ENCODE results near the gene CNBP. TPM values are rescaled to one million over a fixed set of nuclear protein-coding genes. Genes with fewer than 3 reads are reported as not detected.

CNBP gene
- total and polyA plus RNA-seq, 2 of the 13 experiments (the other 11 are each of a cell fraction or from before 2014, with no cell fraction given), result 282 to 354 TPM

DNA sequence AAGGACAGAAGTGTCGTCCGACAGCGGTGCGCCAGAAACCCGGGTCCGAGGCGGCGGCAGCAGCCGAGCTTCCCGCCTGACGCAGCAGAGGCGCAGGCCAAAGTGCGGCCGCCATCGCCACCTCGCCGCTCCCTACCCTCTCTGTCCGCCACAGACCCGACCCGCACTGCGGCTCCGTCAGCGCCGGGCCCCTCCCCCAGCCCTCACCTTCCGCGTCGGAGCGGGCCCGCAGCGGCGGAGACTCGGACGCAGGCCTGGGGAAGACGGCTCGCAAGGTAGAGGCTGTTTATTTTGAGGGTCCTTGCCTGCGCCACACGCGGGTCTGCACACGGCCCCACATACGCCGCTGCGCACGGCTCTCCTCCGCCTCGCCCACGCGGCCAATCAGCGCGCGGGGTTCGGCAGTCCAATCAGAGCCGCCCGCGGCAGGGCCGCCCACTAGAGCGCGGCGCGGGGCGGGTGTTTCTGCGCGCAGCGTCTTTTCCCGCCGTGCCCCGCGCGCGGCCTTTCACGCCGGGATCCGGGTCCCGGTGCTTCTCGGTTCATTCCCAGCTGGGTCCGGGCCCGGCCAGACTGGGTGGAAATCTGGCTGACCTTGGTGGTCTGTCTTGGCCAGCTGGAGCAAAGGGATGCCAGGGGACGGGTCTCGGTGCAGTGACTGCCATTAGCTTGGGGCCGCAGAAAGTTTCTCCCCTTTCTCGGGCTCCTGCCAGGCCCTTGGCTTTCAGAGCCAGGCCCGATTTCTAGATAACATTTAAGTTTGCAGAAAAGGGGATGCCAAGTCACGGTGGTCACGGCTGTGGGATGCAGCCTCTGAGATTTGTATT, at the start of gene CNBP (continued):
- TF ChIP-seq PAX8 (CRISPR knock-in tag; IDR thresholded peaks at IDR 0.05; ENCODE audit: borderline replicate concordance) (peak; percentile 70; the same call in 1 of the 2 replicates), SRSF4 (IDR thresholded peaks at IDR 0.05; ENCODE audit: low read depth, low read length, poor library complexity, severe bottlenecking) (no peak), JARID2 (CRISPR knock-in tag; IDR thresholded peaks at IDR 0.05; ENCODE audit: insufficient replicate concordance) (no peak), ZNF383 (CRISPR knock-in tag; IDR thresholded peaks at IDR 0.05; ENCODE audit: borderline replicate concordance) (no peak), RARG (CRISPR knock-in tag; IDR thresholded peaks at IDR 0.05; ENCODE audit: low read depth) (no peak), ZNF709 (CRISPR knock-in tag; IDR thresholded peaks at IDR 0.05) (peak; percentile 96), MTF2 (CRISPR knock-in tag; IDR thresholded peaks at IDR 0.05; ENCODE audit: borderline replicate concordance) (0 out of 2 replicates have a peak, but pooled peaks have one; percentile 23), ZNF879 (CRISPR knock-in tag; IDR thresholded peaks at IDR 0.05) (0 out of 2 replicates have a peak, but pooled peaks have one; percentile 16), MAFK (conservative IDR thresholded peaks at IDR 0.05 in 1 of 2, IDR thresholded peaks at IDR 0.05 in 1 of 2; ENCODE audit: low read length in 2 of 2) (no peak), SMARCE1 (IDR thresholded peaks at IDR 0.05; ENCODE audit: borderline replicate concordance) (no peak), ZNF552 (CRISPR knock-in tag; IDR thresholded peaks at IDR 0.05; ENCODE audit: borderline replicate concordance) (peak; percentile 47), ZBTB7B (CRISPR knock-in tag; IDR thresholded peaks at IDR 0.05) (peak; percentile 79), ZNF546 (CRISPR knock-in tag; conservative IDR thresholded peaks at IDR 0.05) (peak; percentile 98), ZBTB1 (CRISPR knock-in tag; IDR thresholded peaks at IDR 0.05; ENCODE audit: borderline replicate concordance) (no peak), ZNF660 (CRISPR knock-in tag; IDR thresholded peaks at IDR 0.05; ENCODE audit: borderline replicate concordance, low read depth) (no peak), ZNF615 (CRISPR knock-in tag; IDR thresholded peaks at IDR 0.05; ENCODE audit: borderline replicate concordance) (0 out of 2 replicates have a peak, but pooled peaks have one; percentile 55), TEAD3 (CRISPR knock-in tag; optimal IDR thresholded peaks at IDR 0.05; ENCODE audit: borderline replicate concordance) (no peak), ZNF33A (CRISPR knock-in tag; IDR thresholded peaks at IDR 0.05; ENCODE audit: borderline replicate concordance) (0 out of 2 replicates have a peak, but pooled peaks have one; percentile 28), ZNF3 (CRISPR knock-in tag; IDR thresholded peaks at IDR 0.05) (no peak), ZNF484 (CRISPR knock-in tag; IDR thresholded peaks at IDR 0.05; ENCODE audit: borderline replicate concordance, low read depth) (no peak)
- TF ChIP-seq, protein P1, sequence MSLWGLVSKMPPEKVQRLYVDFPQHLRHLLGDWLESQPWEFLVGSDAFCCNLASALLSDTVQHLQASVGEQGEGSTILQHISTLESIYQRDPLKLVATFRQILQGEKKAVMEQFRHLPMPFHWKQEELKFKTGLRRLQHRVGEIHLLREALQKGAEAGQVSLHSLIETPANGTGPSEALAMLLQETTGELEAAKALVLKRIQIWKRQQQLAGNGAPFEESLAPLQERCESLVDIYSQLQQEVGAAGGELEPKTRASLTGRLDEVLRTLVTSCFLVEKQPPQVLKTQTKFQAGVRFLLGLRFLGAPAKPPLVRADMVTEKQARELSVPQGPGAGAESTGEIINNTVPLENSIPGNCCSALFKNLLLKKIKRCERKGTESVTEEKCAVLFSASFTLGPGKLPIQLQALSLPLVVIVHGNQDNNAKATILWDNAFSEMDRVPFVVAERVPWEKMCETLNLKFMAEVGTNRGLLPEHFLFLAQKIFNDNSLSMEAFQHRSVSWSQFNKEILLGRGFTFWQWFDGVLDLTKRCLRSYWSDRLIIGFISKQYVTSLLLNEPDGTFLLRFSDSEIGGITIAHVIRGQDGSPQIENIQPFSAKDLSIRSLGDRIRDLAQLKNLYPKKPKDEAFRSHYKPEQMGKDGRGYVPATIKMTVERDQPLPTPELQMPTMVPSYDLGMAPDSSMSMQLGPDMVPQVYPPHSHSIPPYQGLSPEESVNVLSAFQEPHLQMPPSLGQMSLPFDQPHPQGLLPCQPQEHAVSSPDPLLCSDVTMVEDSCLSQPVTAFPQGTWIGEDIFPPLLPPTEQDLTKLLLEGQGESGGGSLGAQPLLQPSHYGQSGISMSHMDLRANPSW (CRISPR knock-in tag; IDR thresholded peaks at IDR 0.05; ENCODE audit: borderline replicate concordance), result no peak; the same call in 1 of the 2 replicates
- TF ChIP-seq, protein P2, sequence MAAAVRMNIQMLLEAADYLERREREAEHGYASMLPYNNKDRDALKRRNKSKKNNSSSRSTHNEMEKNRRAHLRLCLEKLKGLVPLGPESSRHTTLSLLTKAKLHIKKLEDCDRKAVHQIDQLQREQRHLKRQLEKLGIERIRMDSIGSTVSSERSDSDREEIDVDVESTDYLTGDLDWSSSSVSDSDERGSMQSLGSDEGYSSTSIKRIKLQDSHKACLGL (CRISPR knock-in tag; IDR thresholded peaks at IDR 0.05), result peak; percentile 96
- TF ChIP-seq, protein P3, sequence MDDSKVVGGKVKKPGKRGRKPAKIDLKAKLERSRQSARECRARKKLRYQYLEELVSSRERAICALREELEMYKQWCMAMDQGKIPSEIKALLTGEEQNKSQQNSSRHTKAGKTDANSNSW (CRISPR knock-in tag; IDR thresholded peaks at IDR 0.05; ENCODE audit: borderline replicate concordance), result peak; percentile 99; the same call in 1 of the 2 replicates
- TF ChIP-seq, protein P4, sequence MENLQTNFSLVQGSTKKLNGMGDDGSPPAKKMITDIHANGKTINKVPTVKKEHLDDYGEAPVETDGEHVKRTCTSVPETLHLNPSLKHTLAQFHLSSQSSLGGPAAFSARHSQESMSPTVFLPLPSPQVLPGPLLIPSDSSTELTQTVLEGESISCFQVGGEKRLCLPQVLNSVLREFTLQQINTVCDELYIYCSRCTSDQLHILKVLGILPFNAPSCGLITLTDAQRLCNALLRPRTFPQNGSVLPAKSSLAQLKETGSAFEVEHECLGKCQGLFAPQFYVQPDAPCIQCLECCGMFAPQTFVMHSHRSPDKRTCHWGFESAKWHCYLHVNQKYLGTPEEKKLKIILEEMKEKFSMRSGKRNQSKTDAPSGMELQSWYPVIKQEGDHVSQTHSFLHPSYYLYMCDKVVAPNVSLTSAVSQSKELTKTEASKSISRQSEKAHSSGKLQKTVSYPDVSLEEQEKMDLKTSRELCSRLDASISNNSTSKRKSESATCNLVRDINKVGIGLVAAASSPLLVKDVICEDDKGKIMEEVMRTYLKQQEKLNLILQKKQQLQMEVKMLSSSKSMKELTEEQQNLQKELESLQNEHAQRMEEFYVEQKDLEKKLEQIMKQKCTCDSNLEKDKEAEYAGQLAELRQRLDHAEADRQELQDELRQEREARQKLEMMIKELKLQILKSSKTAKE (CRISPR knock-in tag; IDR thresholded peaks at IDR 0.05; ENCODE audit: borderline replicate concordance), result no peak

All from HepG2 (cell line).